Activated CD4-positive, alpha-beta T cell treated with anti-CD3 and anti-CD28 coated beads for 24 hours (primary cell): Measurements from ENCODE around the gene RALGPS2.

Source experiments
- DNase-seq, 2 donors: peaks; one replicate each; pipeline ENCODE4 v3.0.0-alpha.2; 2020; ENCODE audit warnings: low read depth in 2 of 2

RALGPS2 gene

GRCh38 chr1:178918955-178919354, 193.9 kb downstream of the RALGPS2 start:
- DNase-seq = no peak

GRCh38 chr1:178919581-178919980, 194.5 kb downstream of the RALGPS2 start:
- no peak for DNase-seq

- no peak for DNase-seq
Observed at GRCh38 chr1:178921499-178921898, 196.5 kb downstream of the RALGPS2 start.

- no peak for DNase-seq
Observed at GRCh38 chr1:178923512-178923911, 198.5 kb downstream of the RALGPS2 start.

GRCh38 chr1:178926046-178926445, 201.0 kb downstream of the RALGPS2 start:
- no peak for DNase-seq

GRCh38 chr1:178927003-178927402, 202.0 kb downstream of the RALGPS2 start:
- DNase-seq = no peak

- no peak for DNase-seq
Observed at GRCh38 chr1:178928041-178928440, 203.0 kb downstream of the RALGPS2 start.

GRCh38 chr1:178928976-178929375, 203.9 kb downstream of the RALGPS2 start:
- DNase-seq = no peak

GRCh38 chr1:178931858-178932551, 207.0 kb downstream of the RALGPS2 start:
- DNase-seq = no peak

GRCh38 chr1:178932552-178932906, 207.5 kb downstream of the RALGPS2 start:
- no peak for DNase-seq

GRCh38 chr1:178933105-178933561, 208.1 kb downstream of the RALGPS2 start:
- DNase-seq = no peak

- DNase-seq = no peak
Observed at GRCh38 chr1:178933709-178934490, 208.9 kb downstream of the RALGPS2 start.

GRCh38 chr1:178934546-178934945, 209.5 kb downstream of the RALGPS2 start:
- no peak for DNase-seq

- DNase-seq = no peak
Observed at GRCh38 chr1:178935610-178936009, 210.6 kb downstream of the RALGPS2 start.

GRCh38 chr1:178937695-178938094, 212.7 kb downstream of the RALGPS2 start:
- no peak for DNase-seq

GRCh38 chr1:178938101-178938958, 213.3 kb downstream of the RALGPS2 start:
- DNase-seq = no peak

- no peak for DNase-seq
Observed at GRCh38 chr1:178938959-178939317, 213.9 kb downstream of the RALGPS2 start.

GRCh38 chr1:178939338-178940067, 214.5 kb downstream of the RALGPS2 start:
- DNase-seq = no peak

- DNase-seq = no peak
Observed at GRCh38 chr1:178940068-178940765, 215.2 kb downstream of the RALGPS2 start.

GRCh38 chr1:178941261-178941689, 216.2 kb downstream of the RALGPS2 start:
- no peak for DNase-seq

GRCh38 chr1:178941849-178942248, 216.8 kb downstream of the RALGPS2 start:
- no peak for DNase-seq
